CD4-positive, alpha-beta T cell (primary cell): Measurements from ENCODE around the gene SMAD4. TPM values are rescaled to one million over a fixed set of nuclear protein-coding genes. Genes with fewer than 3 reads are reported as not detected.

Source experiments
- ATAC-seq: fragments of 200-7000 bp; cut with Tn5 transposase; one replicate; pipeline ENCODE4 v1.10.0; 2022; ENCODE audit warnings: mild to moderate bottlenecking; ENCODE audit not compliant: poor library complexity
- CTCF ChIA-PET: fragments of 350-600 bp; sonication (Branson Sonifier 250); formaldehyde crosslinking; loops from one replicate; lab custom pipeline; 2021; ENCODE audit warnings: antibody characterized with exemption, inconsistent platforms; lab: Charles Lee
- POLR2A ChIA-PET: fragments of 350-600 bp; sonication (Branson Sonifier 250); formaldehyde crosslinking; loops from one replicate; lab custom pipeline; 2021; ENCODE audit warnings: antibody characterized with exemption, inconsistent platforms; lab: Charles Lee
- DNase-seq, 14 experiments: peaks; one replicate each; pipeline ENCODE4 v3.0.0-alpha.2; 2013 to 2020; ENCODE audit warnings: mixed read lengths in 2 of 14
- H3K27ac ChIP-seq, 2 donors: one replicate each; pipeline versions ENCODE4 v1.5.1 to v1.7.0; 2013; ENCODE audit warnings: low read length in 2 of 2, low read depth in 1 of 2, mild to moderate bottlenecking in 1 of 2
- H3K27me3 ChIP-seq, 2 experiments: 1 replicate in 1 of 2; 2 replicates in 1 of 2; pipeline versions ENCODE4 v1.6.1 to v1.7.0; 2013; ENCODE audit warnings: low read length in 2 of 2, control low read depth in 1 of 2, mild to moderate bottlenecking in 1 of 2, moderate library complexity in 1 of 2; ENCODE audit not compliant: insufficient read depth in 2 of 2, control insufficient read depth in 1 of 2
- H3K36me3 ChIP-seq: one replicate; pipeline ENCODE4 v1.6.1; 2013; ENCODE audit warnings: low read length, control low read depth; ENCODE audit not compliant: insufficient read depth
- H3K4me1 ChIP-seq: one replicate; pipeline ENCODE4 v1.6.1; 2013; ENCODE audit warnings: low read length, control low read depth; ENCODE audit not compliant: insufficient read depth
- H3K4me3 ChIP-seq: one replicate; pipeline ENCODE4 v1.5.1; 2013; ENCODE audit warnings: mild to moderate bottlenecking, low read length, moderate library complexity
- H3K9me3 ChIP-seq, 2 experiments: 1 replicate in 1 of 2; 2 replicates in 1 of 2; pipeline versions ENCODE4 v1.6.1 to v1.7.0; 2013; ENCODE audit warnings: low read length in 2 of 2, mild to moderate bottlenecking in 2 of 2, control low read depth in 1 of 2, moderate library complexity in 1 of 2; ENCODE audit not compliant: control insufficient read depth in 1 of 2, insufficient read depth in 1 of 2
- H3K27ac Mint-ChIP-seq: one replicate; pipeline ENCODE4 v1.8.0; 2020; ENCODE audit warnings: mixed read lengths
- H3K27me3 Mint-ChIP-seq: one replicate; pipeline ENCODE4 v1.8.0; 2021; ENCODE audit warnings: mixed read lengths
- H3K36me3 Mint-ChIP-seq: one replicate; pipeline ENCODE4 v1.8.0; 2021; ENCODE audit warnings: low read depth, mixed read lengths
- H3K4me1 Mint-ChIP-seq: one replicate; pipeline ENCODE4 v1.8.0; 2021; ENCODE audit warnings: low read depth, mixed read lengths
- H3K4me3 Mint-ChIP-seq: one replicate; pipeline ENCODE4 v1.8.0; 2020; ENCODE audit warnings: mild to moderate bottlenecking, mixed read lengths
- H3K9me3 Mint-ChIP-seq: one replicate; pipeline ENCODE4 v1.8.0; 2020; ENCODE audit warnings: mixed read lengths
- CTCF ChIP-seq: fragments of 200-600 bp; IDR thresholded peaks from one replicate; pipeline ENCODE4 v1.8.0; 2022; ENCODE audit warnings: antibody characterized with exemption, mild to moderate bottlenecking
- intact Hi-C, 2 experiments: fragments of 100-400 bp; cut with DNase I in 1 of 2; cut with micrococcal nuclease in 1 of 2; formaldehyde crosslinking; loops; one replicate each; pipeline versions ENCODE4 v1.15.1 to v1.9.0; 2023 to 2025; cut with DNase I, micrococcal nuclease
- total RNA-seq, 174 experiments: library from RNA in 2 of 174; stranded (reverse) in 2 of 174; gene quantifications; one replicate each; pipeline ENCODE4 v1.2.3 and lab custom pipeline; 2021 to 2026

Gene SMAD4
- total RNA-seq, 2 experiments from 2014 or later = 82.0 to 82.9 TPM

DNA sequence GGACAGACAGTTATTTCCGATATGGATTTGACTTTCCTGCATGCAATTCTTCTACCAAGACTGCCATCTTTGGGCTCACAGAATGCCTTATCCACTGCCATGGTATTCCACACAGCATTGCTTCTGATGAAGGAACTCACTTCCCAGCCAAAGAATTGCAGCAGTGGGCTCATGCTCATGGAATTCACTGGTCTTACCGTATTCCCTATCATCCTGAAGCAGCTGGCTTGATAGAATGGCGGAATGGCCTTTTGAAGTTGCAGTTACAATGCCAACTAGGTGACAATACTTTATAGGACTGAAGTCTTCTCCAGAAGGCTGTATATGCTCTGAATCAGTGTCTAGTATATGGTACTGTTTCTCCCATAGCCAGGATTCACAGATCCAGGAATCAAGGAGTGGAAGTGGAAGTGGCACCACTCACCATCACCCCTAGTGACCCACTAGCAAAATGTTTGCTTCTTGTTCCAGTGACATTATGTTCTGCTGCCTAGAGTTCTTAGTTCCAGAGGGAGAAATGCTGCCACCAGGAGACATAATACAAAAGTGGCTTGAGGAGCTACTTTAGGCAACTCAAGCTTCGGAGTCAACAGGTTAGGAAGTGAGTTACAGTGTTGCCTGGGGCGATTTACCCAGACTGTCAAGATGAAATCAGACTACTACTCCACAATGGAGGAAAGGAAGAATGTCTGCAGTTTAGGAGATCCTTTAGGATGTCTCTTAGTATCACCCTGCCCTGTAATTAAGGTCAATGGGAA is 23.8 kb upstream of the SMAD4 start:
- H3K9me3 ChIP-seq = no peaks in the 10 kb centered on the region
- intact Hi-C loops = no loop called here
- H3K27me3 ChIP-seq = no peaks in the 10 kb centered on the region
- ChIA-PET CTCF (no interaction called here), POLR2A (no interaction called here)
- Mint-ChIP-seq H3K27me3 (no peaks in the 10 kb centered on the region), H3K9me3 (no peaks in the 10 kb centered on the region), H3K36me3 (no peaks in the 10 kb centered on the region), H3K4me1 (no peaks in the 10 kb centered on the region), H3K4me3 (no peak overlapping the region), H3K27ac (no peak overlapping the region)
- H3K27ac ChIP-seq = no peak overlapping the region
- no peaks in the 10 kb centered on the region for H3K4me1 ChIP-seq
- DNase-seq = no peak
- no peak for ATAC-seq
- H3K4me3 ChIP-seq = no peak overlapping the region
- H3K36me3 ChIP-seq = no peaks in the 10 kb centered on the region
- TF ChIP-seq CTCF = no peak

DNA sequence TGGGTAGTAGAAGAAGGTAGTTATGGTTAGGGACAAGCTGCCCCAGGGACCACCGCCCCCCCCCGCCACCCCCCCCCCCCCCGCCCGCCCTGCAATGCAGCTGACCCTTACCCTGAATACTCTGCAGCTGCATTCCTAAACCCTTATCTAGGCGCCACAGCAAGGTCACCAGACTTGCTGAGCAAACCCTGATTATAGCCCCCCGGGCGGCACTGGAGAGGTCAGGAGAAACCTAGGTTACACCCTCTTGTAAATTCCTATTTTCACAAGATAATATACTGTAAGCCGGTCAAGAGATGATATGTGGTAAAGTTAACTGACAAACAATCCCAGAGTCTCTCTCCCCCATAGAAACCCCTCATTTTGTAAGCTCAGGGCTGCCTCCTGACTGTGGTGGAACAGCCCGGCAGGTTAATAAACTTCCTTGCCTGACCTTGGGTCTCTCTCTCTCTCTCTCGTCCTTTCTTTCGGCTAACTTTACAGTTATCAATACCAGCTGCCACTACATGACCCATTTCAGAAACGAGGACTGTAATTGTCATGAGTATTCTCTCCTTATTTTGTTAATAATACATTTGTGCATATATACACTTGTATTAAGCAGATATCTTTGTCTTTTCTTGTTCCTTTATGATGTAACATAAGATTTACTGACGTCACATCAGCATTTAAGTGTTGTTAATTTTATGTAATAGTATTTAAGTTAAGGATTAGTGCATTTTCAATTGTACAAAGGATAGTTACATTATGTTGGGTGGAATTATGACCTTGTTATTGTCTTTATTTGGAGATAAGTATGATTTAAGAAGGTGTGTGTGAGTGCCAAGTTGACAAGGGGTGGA is 22.8 kb upstream of the SMAD4 start:
- ATAC-seq (no peak), DNase-seq (no peak)
- H3K4me1 ChIP-seq = no peaks in the 10 kb centered on the region
- H3K9me3 ChIP-seq = no peaks in the 10 kb centered on the region
- no peaks in the 10 kb centered on the region for H3K36me3 Mint-ChIP-seq
- H3K36me3 ChIP-seq = no peaks in the 10 kb centered on the region
- no peak overlapping the region for H3K4me3 Mint-ChIP-seq
- no peak overlapping the region for H3K4me3 ChIP-seq
- H3K9me3 Mint-ChIP-seq = no peaks in the 10 kb centered on the region
- POLR2A ChIA-PET = no interaction called here
- H3K27ac Mint-ChIP-seq = no peak overlapping the region
- no peak overlapping the region for H3K27ac ChIP-seq
- no peaks in the 10 kb centered on the region for H3K27me3 Mint-ChIP-seq
- H3K27me3 ChIP-seq = no peaks in the 10 kb centered on the region
- TF ChIP-seq CTCF = no peak
- intact Hi-C loops = no loop called here
- no peaks in the 10 kb centered on the region for H3K4me1 Mint-ChIP-seq
- CTCF ChIA-PET = no interaction called here

DNA sequence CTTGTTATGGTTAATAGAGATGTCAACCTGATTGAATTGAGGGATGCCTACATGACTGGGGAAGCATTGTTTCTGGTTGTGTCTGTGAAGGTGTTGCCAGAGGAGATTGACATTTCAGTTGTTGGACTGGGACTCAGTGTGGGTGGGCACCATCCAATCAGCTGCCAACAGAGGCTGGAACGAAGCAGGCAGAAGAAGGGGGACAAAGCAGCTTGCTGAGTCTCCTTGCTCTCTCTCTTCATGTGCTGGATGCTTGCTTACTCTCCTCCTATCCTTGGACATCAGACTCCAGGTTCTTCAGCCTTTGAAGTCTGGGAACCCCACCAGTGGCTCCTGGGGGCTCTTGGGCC is 22.2 kb upstream of the SMAD4 start:
- Mint-ChIP-seq H3K4me1 (no peaks in the 10 kb centered on the region), H3K27ac (no peak overlapping the region), H3K9me3 (no peaks in the 10 kb centered on the region), H3K4me3 (no peak overlapping the region), H3K27me3 (no peaks in the 10 kb centered on the region), H3K36me3 (no peaks in the 10 kb centered on the region)
- ChIA-PET POLR2A (no interaction called here), CTCF (no interaction called here)
- Histone ChIP-seq H3K27ac (no peak overlapping the region), H3K4me1 (no peaks in the 10 kb centered on the region), H3K4me3 (no peak overlapping the region), H3K27me3 (no peaks in the 10 kb centered on the region), H3K9me3 (no peaks in the 10 kb centered on the region), H3K36me3 (no peaks in the 10 kb centered on the region)
- intact Hi-C loops = no loop called here
- no peak for TF ChIP-seq CTCF
- ATAC-seq (no peak), DNase-seq (no peak)
